H1 (cell line): ENCODE results near the gene COQ9. TPM values are rescaled to one million over a fixed set of nuclear protein-coding genes. Genes with fewer than 3 reads are reported as not detected.

Experiments used
- CTCF ChIA-PET: fragments of 300-600 bp; sonication (Branson Sonifier 250); formaldehyde crosslinking; loops from one replicate; lab custom pipeline; 2021; ENCODE audit not compliant: partially characterized antibody; lab: Charles Lee
- POLR2A ChIA-PET: fragments of 300-600 bp; sonication (Branson Sonifier 250); formaldehyde crosslinking; loops from one replicate; lab custom pipeline; 2021; ENCODE audit warnings: inconsistent platforms; ENCODE audit not compliant: partially characterized antibody; lab: Charles Lee
- DNase-seq, 2 experiments: peaks; one replicate each; pipeline versions ENCODE4 v3.0.0 to v3.0.0-alpha.2; 2010 to 2022; ENCODE audit warnings: low spot score in 2 of 2, low read depth in 1 of 2, mixed read lengths in 1 of 2
- FAIRE-seq: peaks from 2 replicates; lab custom pipeline; 2011; peaks lifted over from hg19 to GRCh38; lab: Jason Lieb, UNC
- H2AFZ ChIP-seq: 2 replicates; pipeline ENCODE4 v1.8.1; 2012; ENCODE audit warnings: low read length, inconsistent platforms
- H2AK5ac ChIP-seq: 2 replicates; pipeline ENCODE4 v1.6.1; 2013; ENCODE audit warnings: low read depth, low read length
- H2BK120ac ChIP-seq: replicated peaks from 2 replicates; pipeline ENCODE3; 2013; ENCODE audit warnings: low read depth, low read length, inconsistent platforms
- H2BK12ac ChIP-seq: 2 replicates; pipeline ENCODE4 v1.6.1; 2013; ENCODE audit warnings: low read depth, low read length
- H2BK15ac ChIP-seq: 2 replicates; pipeline ENCODE4 v1.6.1; 2013; ENCODE audit warnings: low read length
- H2BK20ac ChIP-seq: 2 replicates; pipeline ENCODE4 v1.6.1; 2013; ENCODE audit warnings: low read length
- H2BK5ac ChIP-seq: 2 replicates; pipeline ENCODE4 v1.6.1; 2013; ENCODE audit warnings: low read depth, low read length
- H3K14ac ChIP-seq: 2 replicates; pipeline ENCODE4 v1.6.1; 2013; ENCODE audit warnings: inconsistent platforms; ENCODE audit not compliant: insufficient read length
- H3K18ac ChIP-seq: 2 replicates; pipeline ENCODE4 v1.6.1; 2013; ENCODE audit warnings: low read length; ENCODE audit errors: extremely low read depth
- H3K23ac ChIP-seq: 2 replicates; pipeline ENCODE4 v1.6.1; 2013; ENCODE audit warnings: inconsistent platforms; ENCODE audit not compliant: insufficient read length
- H3K23me2 ChIP-seq: 2 replicates; pipeline ENCODE4 v1.6.1; 2013; ENCODE audit warnings: low read depth, low read length
- H3K27ac ChIP-seq: 2 replicates; pipeline ENCODE4 v1.6.1; 2011; ENCODE audit warnings: low read depth, low read length, inconsistent platforms
- H3K27me3 ChIP-seq, 4 experiments: replicated peaks in 1 of 4; 1 replicate in 1 of 4; 2 replicates in 3 of 4; pipeline versions ENCODE4 v1.6.1 to v1.8.1; 2011 to 2013; ENCODE audit warnings: low read length in 3 of 4, mild to moderate bottlenecking in 3 of 4, inconsistent platforms in 2 of 4, mixed read lengths in 2 of 4, moderate library complexity in 1 of 4; ENCODE audit not compliant: control insufficient read depth in 3 of 4, insufficient read depth in 3 of 4; ENCODE audit errors: extremely low read depth in 1 of 4
- H3K36me3 ChIP-seq, 4 experiments: 2 replicates each; pipeline versions ENCODE4 v1.6.1 to v1.8.1; 2011 to 2013; ENCODE audit warnings: mild to moderate bottlenecking in 4 of 4, low read length in 3 of 4, moderate library complexity in 2 of 4, control low read depth in 1 of 4, inconsistent platforms in 1 of 4; ENCODE audit not compliant: insufficient read depth in 4 of 4, control insufficient read depth in 2 of 4
- H3K4ac ChIP-seq: replicated peaks from 2 replicates; pipeline ENCODE3; 2013; ENCODE audit warnings: low read length, low read depth, mixed read lengths, inconsistent platforms; ENCODE audit not compliant: insufficient read length
- H3K4me1 ChIP-seq, 4 experiments: replicated peaks in 1 of 4; 1 replicate in 1 of 4; 2 replicates in 3 of 4; pipeline versions ENCODE4 v1.6.1 to v1.8.1; 2011 to 2013; ENCODE audit warnings: low read length in 3 of 4, inconsistent platforms in 2 of 4, mixed read lengths in 1 of 4; ENCODE audit not compliant: insufficient read depth in 4 of 4, control insufficient read depth in 3 of 4
- H3K4me2 ChIP-seq, 2 experiments: 2 replicates each; pipeline versions ENCODE4 v1.6.1 to v1.8.1; 2011 to 2013; ENCODE audit warnings: low read depth in 2 of 2, low read length in 2 of 2, control low read depth in 1 of 2, inconsistent platforms in 1 of 2, mild to moderate bottlenecking in 1 of 2; ENCODE audit not compliant: insufficient read depth in 1 of 2
- H3K4me3 ChIP-seq, 4 experiments: fragments of 200-600, 300-600 bp in 1 of 4; sonication (generic), shearing (Covaris generic), sonication (Bioruptor Twin) in 1 of 4; 2 replicates each; pipeline versions ENCODE4 v1.5.1 to v1.8.1; 2011 to 2016; ENCODE audit warnings: low read length in 4 of 4, low read depth in 3 of 4, control low read depth in 2 of 4, inconsistent platforms in 2 of 4, mild to moderate bottlenecking in 2 of 4, mixed read lengths in 1 of 4, moderate library complexity in 1 of 4; ENCODE audit not compliant: insufficient read depth in 2 of 4; ENCODE audit errors: extremely low read depth in 1 of 4
- H3K56ac ChIP-seq: replicated peaks from 2 replicates; pipeline ENCODE3; 2013; ENCODE audit warnings: low read depth, mild to moderate bottlenecking, mixed read lengths, low read length, inconsistent platforms; ENCODE audit not compliant: insufficient read length
- H3K79me1 ChIP-seq: 2 replicates; pipeline ENCODE4 v1.6.1; 2013; ENCODE audit warnings: low read depth, low read length, control low read depth
- H3K79me2 ChIP-seq, 2 experiments: 2 replicates each; pipeline versions ENCODE4 v1.6.1 to v1.8.1; 2012 to 2013; ENCODE audit warnings: low read length in 2 of 2, mild to moderate bottlenecking in 2 of 2, inconsistent platforms in 1 of 2; ENCODE audit not compliant: insufficient read depth in 2 of 2, control insufficient read depth in 1 of 2
- H3K9ac ChIP-seq, 4 experiments: replicated peaks in 1 of 4; 1 replicate in 1 of 4; 2 replicates in 3 of 4; pipeline versions ENCODE4 v1.6.1 to v1.8.1; 2011 to 2013; ENCODE audit warnings: low read depth in 3 of 4, low read length in 3 of 4, control low read depth in 2 of 4, mild to moderate bottlenecking in 2 of 4, moderate library complexity in 2 of 4, inconsistent platforms in 1 of 4; ENCODE audit errors: extremely low read depth in 1 of 4
- H3K9me3 ChIP-seq, 2 experiments: 2 replicates each; pipeline versions ENCODE4 v1.6.1 to v1.8.1; 2012 to 2013; ENCODE audit warnings: mild to moderate bottlenecking in 2 of 2, moderate library complexity in 2 of 2, control low read depth in 1 of 2, inconsistent platforms in 1 of 2, low read depth in 1 of 2, low read length in 1 of 2, mixed read lengths in 1 of 2; ENCODE audit not compliant: insufficient read depth in 2 of 2
- H4K20me1 ChIP-seq, 2 experiments: replicated peaks in 1 of 2; 2 replicates each; pipeline versions ENCODE3 to v1.8.1; 2011 to 2013; ENCODE audit warnings: inconsistent platforms in 2 of 2, low read length in 2 of 2, mild to moderate bottlenecking in 1 of 2; ENCODE audit not compliant: insufficient read depth in 2 of 2, control insufficient read depth in 1 of 2
- H4K5ac ChIP-seq: 2 replicates; pipeline ENCODE4 v1.6.1; 2013; ENCODE audit warnings: low read length, low read depth, mixed read lengths, inconsistent platforms; ENCODE audit not compliant: insufficient read length
- H4K8ac ChIP-seq: 2 replicates; pipeline ENCODE4 v1.8.0; 2013; ENCODE audit warnings: mild to moderate bottlenecking, moderate library complexity, low read length, inconsistent platforms; ENCODE audit not compliant: insufficient read depth; ENCODE audit errors: extremely low read depth
- H4K91ac ChIP-seq: replicated peaks from 2 replicates; pipeline ENCODE3; 2013; ENCODE audit warnings: low read length, mixed read lengths, inconsistent platforms; ENCODE audit not compliant: insufficient read length
- CHD2 ChIP-seq: IDR thresholded peaks from 2 replicates; pipeline ENCODE4 v1.6.1; 2012; ENCODE audit warnings: low read length, improper control_type of control experiment
- CTBP2 ChIP-seq: IDR thresholded peaks from 2 replicates; pipeline ENCODE4 v1.7.0; 2011; ENCODE audit warnings: borderline replicate concordance, mild to moderate bottlenecking, moderate library complexity, mixed read lengths, low read length; ENCODE audit not compliant: insufficient read depth, insufficient read length
- HDAC2 ChIP-seq, 2 experiments: fragments of 300-600 bp in 1 of 2; sonication (generic) in 1 of 2; IDR thresholded peaks; 2 replicates each; pipeline ENCODE4 v1.6.1; 2011 to 2012; ENCODE audit warnings: low read depth in 2 of 2, low read length in 2 of 2, mild to moderate bottlenecking in 2 of 2, moderate library complexity in 2 of 2, borderline replicate concordance in 1 of 2, inconsistent platforms in 1 of 2
- KDM5A ChIP-seq: fragments of 200-600 bp; IDR thresholded peaks from 2 replicates; pipeline ENCODE4 v1.7.1; 2012; ENCODE audit warnings: mild to moderate bottlenecking, low read length, inconsistent platforms, mixed read lengths
- WGBS, 2 experiments: shearing (Covaris generic) in 1 of 2; methylation state at CpG; one replicate each; pipeline versions ENCODE4 v1.1.6 to v1.1.7; 2013 to 2015; ENCODE audit warnings: low lambda C conversion rate in 2 of 2, mixed read lengths in 2 of 2, inconsistent platforms in 1 of 2, low coverage in 1 of 2, missing lambda C conversion rate in 1 of 2; ENCODE audit not compliant: insufficient replicate concordance in 2 of 2, insufficient coverage in 1 of 2, insufficient read length in 1 of 2; ENCODE audit errors: extremely low coverage in 1 of 2, missing lambda C conversion rate in 1 of 2; 5-methylcytosine and 5-hydroxymethylcytosine counted together
- polyA plus RNA-seq, 7 experiments: library from polyadenylated mRNA; depleted of rRNA in 3 of 7; stranded (reverse) in 5 of 7; unstranded in 2 of 7; fragments of >200 nt in 5 of 7; fragments of 200-250 nt in 2 of 7; gene quantifications; 1 replicate in 5 of 7; 2 replicates in 1 of 7; 4 replicates in 1 of 7; pipeline versions ENCODE4 v1.2.1 to v1.2.3, GENCODE V29; 2011 to 2013; ENCODE audit warnings: missing spikeins in 2 of 7, mixed read lengths in 2 of 7
- total RNA-seq: library from RNA; stranded (reverse); fragmentation: NEBNext Ultra II Directional; extraction: Animal tissue kit (Norgen Biotek cat#: 25700); gene quantifications from 2 replicates; pipeline ENCODE4 v1.2.1, GENCODE V29; 2021

Gene COQ9
- total and polyA plus RNA-seq, 2 of the 8 experiments (the other 6 are each of a cell fraction or from before 2014, with no cell fraction given), result 33.3 to 60.3 TPM

GRCh38 chr16:57430955-57431354 lies 16.3 kb upstream of the COQ9 start:
- Histone ChIP-seq H3K14ac (no peak overlapping the region), H3K4me2 (no peak overlapping the region), H3K23me2 (no peaks in the 10 kb centered on the region), H3K9me3 (no peaks in the 10 kb centered on the region), H4K8ac (no peak overlapping the region), H3K79me2 (no peaks in the 10 kb centered on the region), H3K23ac (no peak overlapping the region), H3K4me1 (no peaks in the 10 kb centered on the region), H3K18ac (no peak overlapping the region), H4K5ac (no peak overlapping the region), H2BK120ac (no peak overlapping the region), H2AK5ac (no peak overlapping the region), H3K4me3 (no peak overlapping the region), H2AFZ (no peak overlapping the region), H2BK5ac (no peak overlapping the region), H2BK20ac (no peak overlapping the region), H4K20me1 (no peaks in the 10 kb centered on the region), H3K56ac (no peak overlapping the region), H3K4ac (no peak overlapping the region), H3K27me3 (no peaks in the 10 kb centered on the region), H3K79me1 (no peaks in the 10 kb centered on the region), H2BK12ac (no peak overlapping the region), H2BK15ac (no peak overlapping the region), H3K27ac (no peak overlapping the region), H4K91ac (no peak overlapping the region), H3K36me3 (peaks cover 20 to 66% (median 57%) of the 10 kb centered on the region in 4 experiments; a peak in 7 of 8 replicates), H3K9ac (no peak overlapping the region)
- ChIA-PET POLR2A (interaction anchor here (0.6 kb wide), 1 partner anchor 233 kb away, joined by 3 read pairs; no protein-coding TSS in a partner anchor), CTCF (interaction anchor here (0.6 to 4.4 kb wide), 6 partner anchors 8 to 136 kb away, joined by 3 to 34 read pairs (median 3); no protein-coding TSS in a partner anchor)
- no peak for TF ChIP-seq CHD2
- TF ChIP-seq CTBP2, result no peak
- TF ChIP-seq KDM5A, result no peak
- TF ChIP-seq HDAC2 (IDR thresholded peaks at IDR 0.05; ENCODE audit: borderline replicate concordance in 1 of 2, low read depth in 2 of 2, low read length in 2 of 2), result no peak
- WGBS, 2 experiments, result 84% methylated on average over 5 of the region's 5 CpGs; no CpG with 5 or more reads in 1 of the 2 experiments
- DNase-seq (no peak), FAIRE-seq (no peak)
